Measurements from ENCODE around the gene IRF2BP1. TPM values are rescaled to one million over a fixed set of nuclear protein-coding genes. Genes with fewer than 3 reads are reported as not detected.

Gene IRF2BP1
- total RNA-seq, 4 donors from 2014 or later, result 22.4 to 58.7 (median 44.2) TPM

DNA sequence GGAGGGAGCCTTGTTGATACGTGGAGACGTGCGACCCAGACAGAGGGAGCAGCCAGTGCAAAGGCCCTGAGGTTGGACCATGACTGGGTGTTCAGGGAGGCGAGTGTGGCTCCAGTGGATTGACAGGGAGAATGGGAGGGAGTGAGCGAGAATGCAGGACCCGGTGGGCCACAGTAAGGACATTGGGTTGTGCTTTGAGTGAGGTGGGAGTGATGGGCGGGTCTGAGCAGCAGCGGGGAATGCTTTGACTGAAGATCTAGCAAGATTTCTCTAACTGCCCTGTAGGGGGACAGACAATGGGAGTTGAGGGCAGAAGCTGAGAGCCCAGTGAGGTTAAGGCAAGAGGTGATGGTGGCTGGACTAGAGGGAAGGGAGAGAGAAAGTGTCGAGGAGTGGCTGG is 36.3 kb upstream of the IRF2BP1 start:
- no peaks in the 10 kb centered on the region for H3K9me3 ChIP-seq
- TF ChIP-seq EP300 (IDR thresholded peaks at IDR 0.05) (no peak), POLR2A (IDR thresholded peaks at IDR 0.05; ENCODE audit: low read depth) (no peak), POLR2AphosphoS5 (IDR thresholded peaks at IDR 0.05) (no peak)
- TF ChIP-seq, protein P1, sequence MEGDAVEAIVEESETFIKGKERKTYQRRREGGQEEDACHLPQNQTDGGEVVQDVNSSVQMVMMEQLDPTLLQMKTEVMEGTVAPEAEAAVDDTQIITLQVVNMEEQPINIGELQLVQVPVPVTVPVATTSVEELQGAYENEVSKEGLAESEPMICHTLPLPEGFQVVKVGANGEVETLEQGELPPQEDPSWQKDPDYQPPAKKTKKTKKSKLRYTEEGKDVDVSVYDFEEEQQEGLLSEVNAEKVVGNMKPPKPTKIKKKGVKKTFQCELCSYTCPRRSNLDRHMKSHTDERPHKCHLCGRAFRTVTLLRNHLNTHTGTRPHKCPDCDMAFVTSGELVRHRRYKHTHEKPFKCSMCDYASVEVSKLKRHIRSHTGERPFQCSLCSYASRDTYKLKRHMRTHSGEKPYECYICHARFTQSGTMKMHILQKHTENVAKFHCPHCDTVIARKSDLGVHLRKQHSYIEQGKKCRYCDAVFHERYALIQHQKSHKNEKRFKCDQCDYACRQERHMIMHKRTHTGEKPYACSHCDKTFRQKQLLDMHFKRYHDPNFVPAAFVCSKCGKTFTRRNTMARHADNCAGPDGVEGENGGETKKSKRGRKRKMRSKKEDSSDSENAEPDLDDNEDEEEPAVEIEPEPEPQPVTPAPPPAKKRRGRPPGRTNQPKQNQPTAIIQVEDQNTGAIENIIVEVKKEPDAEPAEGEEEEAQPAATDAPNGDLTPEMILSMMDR (IDR thresholded peaks at IDR 0.05), result no peak
- no peak overlapping the region for H3K27ac ChIP-seq (replicated peaks in 1 of 4)
- no peak overlapping the region for H3K4me3 ChIP-seq
- no peaks in the 10 kb centered on the region for H3K36me3 ChIP-seq
- DNase-seq (ENCODE audit: extremely low spot score), result no peak
- H3K4me1 ChIP-seq, result peaks cover 0 to under 1% (median 0%) of the 10 kb centered on the region in 4 donors
- peaks cover 0 to 27% (median 0%) of the 10 kb centered on the region in 4 donors for H3K27me3 ChIP-seq
- intact Hi-C loops (cut with DNase I), result no loop called here
- 59% methylated on average over 9 of the region's 9 CpGs for WGBS

DNA sequence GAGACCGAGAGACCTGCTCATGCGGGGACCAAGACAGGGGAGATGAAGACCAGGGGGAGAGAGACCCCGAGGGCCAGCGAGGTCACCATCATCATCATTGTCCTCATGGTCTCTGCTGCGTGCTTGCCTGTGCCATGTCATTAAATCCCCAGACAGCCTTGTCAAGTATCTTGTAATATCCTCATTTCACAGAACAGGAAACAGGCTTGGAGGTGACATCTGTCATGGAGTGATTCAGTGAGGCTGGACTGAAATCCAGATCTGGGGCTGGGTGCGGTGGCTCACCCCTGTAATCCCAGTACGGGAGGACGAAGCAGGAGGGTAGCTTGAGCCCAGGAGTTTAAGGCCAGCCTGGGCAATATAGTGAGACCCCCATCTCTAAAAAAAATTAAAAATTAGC is 34.5 kb upstream of the IRF2BP1 start:
- intact Hi-C loops (cut with DNase I), result no loop called here
- H3K4me3 ChIP-seq, result no peak overlapping the region
- H3K27ac ChIP-seq (replicated peaks in 1 of 4), result no peak overlapping the region
- H3K36me3 ChIP-seq, result no peaks in the 10 kb centered on the region
- no peaks in the 10 kb centered on the region for H3K4me1 ChIP-seq
- TF ChIP-seq POLR2AphosphoS5 (IDR thresholded peaks at IDR 0.05), result no peak
- TF ChIP-seq POLR2A (IDR thresholded peaks at IDR 0.05; ENCODE audit: low read depth), result no peak
- no peak for TF ChIP-seq EP300 (IDR thresholded peaks at IDR 0.05)
- TF ChIP-seq, protein P1 (IDR thresholded peaks at IDR 0.05), result no peak
- peaks cover 0 to 41% (median 0%) of the 10 kb centered on the region in 4 donors for H3K27me3 ChIP-seq
- no peak for DNase-seq (ENCODE audit: extremely low spot score)
- H3K9me3 ChIP-seq, result no peaks in the 10 kb centered on the region
- 68% methylated on average over 8 of the region's 8 CpGs for WGBS

DNA sequence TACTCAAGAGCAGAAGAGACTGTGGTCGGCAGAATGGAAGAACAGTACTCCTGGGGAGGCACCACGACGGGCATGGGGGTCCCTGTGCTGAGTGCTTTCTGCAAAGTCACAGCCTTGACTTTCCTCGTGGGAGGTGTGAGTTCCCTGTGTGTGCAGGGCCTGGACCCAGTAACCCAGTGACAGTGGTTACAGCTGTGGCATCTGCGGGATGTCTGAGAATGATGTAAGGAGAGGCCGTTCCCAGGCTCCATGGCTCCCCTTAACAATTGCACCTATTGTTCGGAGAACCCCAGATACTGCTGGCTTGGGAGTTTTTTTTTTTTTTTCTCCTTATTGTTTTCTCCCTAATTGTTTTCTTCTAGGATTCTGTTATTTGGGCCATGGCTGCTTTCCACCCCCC is 33.7 kb upstream of the IRF2BP1 start:
- H3K9me3 ChIP-seq, result no peaks in the 10 kb centered on the region
- H3K27ac ChIP-seq (replicated peaks in 1 of 4), result no peak overlapping the region
- H3K27me3 ChIP-seq, result peaks cover 0 to 45% (median 0%) of the 10 kb centered on the region in 4 donors
- TF ChIP-seq POLR2AphosphoS5 (IDR thresholded peaks at IDR 0.05), result no peak
- TF ChIP-seq POLR2A (IDR thresholded peaks at IDR 0.05; ENCODE audit: low read depth), result no peak
- no peak for TF ChIP-seq EP300 (IDR thresholded peaks at IDR 0.05)
- TF ChIP-seq, protein P1 (IDR thresholded peaks at IDR 0.05), result no peak
- no peaks in the 10 kb centered on the region for H3K36me3 ChIP-seq
- intact Hi-C loops (cut with DNase I), result no loop called here
- H3K4me1 ChIP-seq, result no peaks in the 10 kb centered on the region
- H3K4me3 ChIP-seq, result no peak overlapping the region
- 65% methylated on average over 7 of the region's 7 CpGs for WGBS
- no peak for DNase-seq (ENCODE audit: extremely low spot score)

DNA sequence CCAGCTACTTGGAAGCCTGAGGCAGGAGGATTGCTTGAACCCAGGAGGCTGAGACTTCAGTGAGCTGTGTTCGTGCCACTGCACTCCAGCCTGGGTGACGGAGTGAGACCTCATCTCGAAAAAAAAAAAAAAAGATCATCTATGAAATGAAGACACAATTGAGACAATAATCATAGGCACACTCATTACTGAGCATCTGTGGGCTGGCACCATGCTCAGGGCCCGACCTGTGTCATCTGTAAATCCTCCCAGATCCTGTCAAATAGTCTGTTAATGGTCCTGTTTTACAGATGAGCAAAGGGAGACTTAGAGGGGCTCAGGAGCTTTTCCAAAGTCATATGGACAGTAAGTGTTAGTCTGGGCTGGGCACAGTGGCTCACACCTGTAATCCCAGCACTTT is 32.8 kb upstream of the IRF2BP1 start:
- Histone ChIP-seq H3K36me3 (no peaks in the 10 kb centered on the region), H3K27me3 (peaks cover 0 to 55% (median 1%) of the 10 kb centered on the region in 4 donors), H3K4me1 (no peaks in the 10 kb centered on the region), H3K9me3 (no peaks in the 10 kb centered on the region), H3K27ac (replicated peaks in 1 of 4) (no peak overlapping the region), H3K4me3 (no peak overlapping the region)
- WGBS, result 66% methylated on average over 4 of the region's 4 CpGs
- no peak for DNase-seq (ENCODE audit: extremely low spot score)
- TF ChIP-seq EP300 (IDR thresholded peaks at IDR 0.05), result no peak
- TF ChIP-seq, protein P1 (IDR thresholded peaks at IDR 0.05), result no peak
- TF ChIP-seq POLR2AphosphoS5 (IDR thresholded peaks at IDR 0.05), result no peak
- intact Hi-C loops (cut with DNase I), result no loop called here

DNA sequence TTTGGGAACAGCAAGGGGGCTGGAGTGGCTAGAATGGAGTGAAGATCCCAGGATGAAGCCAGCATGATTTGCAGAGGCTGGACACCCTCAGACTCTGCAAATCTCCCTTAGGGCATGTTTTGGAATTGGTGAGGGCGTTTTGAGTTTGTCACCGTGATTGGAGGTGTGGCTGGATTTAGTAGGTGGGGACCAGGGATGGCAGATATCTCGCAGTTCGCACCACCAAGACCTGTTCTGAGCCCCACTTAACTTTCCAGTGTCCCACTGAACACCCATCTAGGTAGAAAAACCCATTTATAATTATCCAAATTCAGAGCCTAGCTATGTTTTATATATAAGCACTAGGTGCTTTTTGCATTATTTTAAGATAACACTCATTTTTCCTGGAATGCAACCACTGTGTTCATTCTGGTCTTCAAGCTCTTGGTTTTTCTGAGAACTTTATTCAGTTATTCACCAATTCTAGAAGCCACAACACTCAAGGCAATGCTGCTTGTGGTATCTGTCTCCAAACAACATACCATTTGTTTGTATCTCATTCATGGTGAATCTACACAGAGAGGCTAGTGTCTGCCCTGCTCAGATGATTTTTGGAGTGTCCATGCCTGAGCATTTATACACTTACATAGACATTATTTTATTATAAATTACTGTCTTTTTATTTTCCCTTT is 31.6 kb upstream of the IRF2BP1 start:
- Histone ChIP-seq H3K27me3 (peaks cover 0 to 66% (median 2%) of the 10 kb centered on the region in 4 donors), H3K27ac (replicated peaks in 1 of 4) (no peak overlapping the region), H3K4me3 (no peak overlapping the region), H3K36me3 (no peaks in the 10 kb centered on the region), H3K9me3 (no peaks in the 10 kb centered on the region), H3K4me1 (no peaks in the 10 kb centered on the region)
- intact Hi-C loops (cut with DNase I), result no loop called here
- WGBS, result 53% methylated on average over 4 of the region's 4 CpGs
- no peak for DNase-seq (ENCODE audit: extremely low spot score)
- no peak for TF ChIP-seq POLR2A (IDR thresholded peaks at IDR 0.05; ENCODE audit: low read depth)
- TF ChIP-seq, protein P1 (IDR thresholded peaks at IDR 0.05), result no peak
- no peak for TF ChIP-seq POLR2AphosphoS5 (IDR thresholded peaks at IDR 0.05)
- TF ChIP-seq EP300 (IDR thresholded peaks at IDR 0.05), result no peak

All from esophagus muscularis mucosa (tissue), 4 donors.